Measurements from ENCODE around the gene BABAM2.
"Not testable (repeated sequence)": the region's sequence is repeated elsewhere in the genome, so short reads cannot be mapped to it uniquely, and the experiment has no call there.

- TF ChIP-seq POLR2A, CTCF (IDR thresholded peaks at IDR 0.05): not testable (repeated sequence)
These were observed 481.2 kb downstream of the BABAM2 start for GRCh38 chr2:28371728-28372127.

Measured in right lobe of liver (tissue), 4 donors.